CD4-positive, alpha-beta T cell (primary cell): ENCODE measurements around the gene PPP2R2B. TPM values are rescaled to one million over a fixed set of nuclear protein-coding genes. Genes with fewer than 3 reads are reported as not detected.

Experiments used
- ATAC-seq: fragments of 200-7000 bp; cut with Tn5 transposase; one replicate; pipeline ENCODE4 v1.10.0; 2022; ENCODE audit warnings: mild to moderate bottlenecking; ENCODE audit not compliant: poor library complexity
- CTCF ChIA-PET: fragments of 350-600 bp; sonication (Branson Sonifier 250); formaldehyde crosslinking; loops from one replicate; lab custom pipeline; 2021; ENCODE audit warnings: antibody characterized with exemption, inconsistent platforms; lab: Charles Lee
- POLR2A ChIA-PET: fragments of 350-600 bp; sonication (Branson Sonifier 250); formaldehyde crosslinking; loops from one replicate; lab custom pipeline; 2021; ENCODE audit warnings: antibody characterized with exemption, inconsistent platforms; lab: Charles Lee
- DNase-seq, 14 experiments: peaks; one replicate each; pipeline ENCODE4 v3.0.0-alpha.2; 2013 to 2020; ENCODE audit warnings: mixed read lengths in 2 of 14
- H3K27ac ChIP-seq, 2 donors: one replicate each; pipeline versions ENCODE4 v1.5.1 to v1.7.0; 2013; ENCODE audit warnings: low read length in 2 of 2, low read depth in 1 of 2, mild to moderate bottlenecking in 1 of 2
- H3K27me3 ChIP-seq, 2 experiments: 1 replicate in 1 of 2; 2 replicates in 1 of 2; pipeline versions ENCODE4 v1.6.1 to v1.7.0; 2013; ENCODE audit warnings: low read length in 2 of 2, control low read depth in 1 of 2, mild to moderate bottlenecking in 1 of 2, moderate library complexity in 1 of 2; ENCODE audit not compliant: insufficient read depth in 2 of 2, control insufficient read depth in 1 of 2
- H3K36me3 ChIP-seq: one replicate; pipeline ENCODE4 v1.6.1; 2013; ENCODE audit warnings: low read length, control low read depth; ENCODE audit not compliant: insufficient read depth
- H3K4me1 ChIP-seq: one replicate; pipeline ENCODE4 v1.6.1; 2013; ENCODE audit warnings: low read length, control low read depth; ENCODE audit not compliant: insufficient read depth
- H3K4me3 ChIP-seq: one replicate; pipeline ENCODE4 v1.5.1; 2013; ENCODE audit warnings: mild to moderate bottlenecking, low read length, moderate library complexity
- H3K9me3 ChIP-seq, 2 experiments: 1 replicate in 1 of 2; 2 replicates in 1 of 2; pipeline versions ENCODE4 v1.6.1 to v1.7.0; 2013; ENCODE audit warnings: low read length in 2 of 2, mild to moderate bottlenecking in 2 of 2, control low read depth in 1 of 2, moderate library complexity in 1 of 2; ENCODE audit not compliant: control insufficient read depth in 1 of 2, insufficient read depth in 1 of 2
- H3K27ac Mint-ChIP-seq: one replicate; pipeline ENCODE4 v1.8.0; 2020; ENCODE audit warnings: mixed read lengths
- H3K27me3 Mint-ChIP-seq: one replicate; pipeline ENCODE4 v1.8.0; 2021; ENCODE audit warnings: mixed read lengths
- H3K36me3 Mint-ChIP-seq: one replicate; pipeline ENCODE4 v1.8.0; 2021; ENCODE audit warnings: low read depth, mixed read lengths
- H3K4me1 Mint-ChIP-seq: one replicate; pipeline ENCODE4 v1.8.0; 2021; ENCODE audit warnings: low read depth, mixed read lengths
- H3K4me3 Mint-ChIP-seq: one replicate; pipeline ENCODE4 v1.8.0; 2020; ENCODE audit warnings: mild to moderate bottlenecking, mixed read lengths
- H3K9me3 Mint-ChIP-seq: one replicate; pipeline ENCODE4 v1.8.0; 2020; ENCODE audit warnings: mixed read lengths
- intact Hi-C, 2 experiments: fragments of 100-400 bp; cut with DNase I in 1 of 2; cut with micrococcal nuclease in 1 of 2; formaldehyde crosslinking; loops; one replicate each; pipeline versions ENCODE4 v1.15.1 to v1.9.0; 2023 to 2025; cut with DNase I, micrococcal nuclease
- total RNA-seq, 174 experiments: library from RNA in 2 of 174; stranded (reverse) in 2 of 174; gene quantifications; one replicate each; pipeline ENCODE4 v1.2.3 and lab custom pipeline; 2021 to 2026
- TF ChIP-seq, protein P1 (sequence below): fragments of 200-600 bp; IDR thresholded peaks from one replicate; pipeline ENCODE4 v1.8.0; 2022; ENCODE audit warnings: antibody characterized with exemption, mild to moderate bottlenecking

The PPP2R2B gene
- total RNA-seq, 2 experiments from 2014 or later = 4.1 to 4.2 TPM

- Histone ChIP-seq H3K27me3 (no peaks in the 10 kb centered on the region), H3K4me3 (no peak overlapping the region), H3K36me3 (no peaks in the 10 kb centered on the region), H3K9me3 (no peaks in the 10 kb centered on the region), H3K27ac (no peak overlapping the region), H3K4me1 (no peaks in the 10 kb centered on the region)
- intact Hi-C loops = no loop called here
- TF ChIP-seq, protein P1, sequence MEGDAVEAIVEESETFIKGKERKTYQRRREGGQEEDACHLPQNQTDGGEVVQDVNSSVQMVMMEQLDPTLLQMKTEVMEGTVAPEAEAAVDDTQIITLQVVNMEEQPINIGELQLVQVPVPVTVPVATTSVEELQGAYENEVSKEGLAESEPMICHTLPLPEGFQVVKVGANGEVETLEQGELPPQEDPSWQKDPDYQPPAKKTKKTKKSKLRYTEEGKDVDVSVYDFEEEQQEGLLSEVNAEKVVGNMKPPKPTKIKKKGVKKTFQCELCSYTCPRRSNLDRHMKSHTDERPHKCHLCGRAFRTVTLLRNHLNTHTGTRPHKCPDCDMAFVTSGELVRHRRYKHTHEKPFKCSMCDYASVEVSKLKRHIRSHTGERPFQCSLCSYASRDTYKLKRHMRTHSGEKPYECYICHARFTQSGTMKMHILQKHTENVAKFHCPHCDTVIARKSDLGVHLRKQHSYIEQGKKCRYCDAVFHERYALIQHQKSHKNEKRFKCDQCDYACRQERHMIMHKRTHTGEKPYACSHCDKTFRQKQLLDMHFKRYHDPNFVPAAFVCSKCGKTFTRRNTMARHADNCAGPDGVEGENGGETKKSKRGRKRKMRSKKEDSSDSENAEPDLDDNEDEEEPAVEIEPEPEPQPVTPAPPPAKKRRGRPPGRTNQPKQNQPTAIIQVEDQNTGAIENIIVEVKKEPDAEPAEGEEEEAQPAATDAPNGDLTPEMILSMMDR = no peak
- ChIA-PET CTCF (no interaction called here), POLR2A (no interaction called here)
- ATAC-seq = no peak
- no peak for DNase-seq
- no peak overlapping the region for H3K4me3 Mint-ChIP-seq
- H3K9me3 Mint-ChIP-seq = no peaks in the 10 kb centered on the region
- H3K4me1 Mint-ChIP-seq = peaks cover 12% of the 10 kb centered on the region
- H3K27me3 Mint-ChIP-seq = no peaks in the 10 kb centered on the region
- H3K27ac Mint-ChIP-seq = no peak overlapping the region
- H3K36me3 Mint-ChIP-seq = no peaks in the 10 kb centered on the region
Observed at GRCh38 chr5:146797658-146798057, 80.9 kb downstream of the PPP2R2B start.

- H3K27ac ChIP-seq = no peak overlapping the region
Observed at GRCh38 chr5:146796911-146797310, 81.6 kb downstream of the PPP2R2B start.

GRCh38 chr5:146796144-146796543 is 82.4 kb downstream of the PPP2R2B start:
- no peak overlapping the region for H3K27ac ChIP-seq
- H3K27ac Mint-ChIP-seq = no peak overlapping the region

More at GRCh38 chr5:146796911-146797310, 81.6 kb downstream of the PPP2R2B start:
- TF ChIP-seq, protein P1 = no peak
- Mint-ChIP-seq H3K27ac (no peak overlapping the region), H3K36me3 (no peaks in the 10 kb centered on the region), H3K4me1 (peaks cover 12% of the 10 kb centered on the region), H3K9me3 (no peaks in the 10 kb centered on the region), H3K4me3 (no peak overlapping the region), H3K27me3 (no peaks in the 10 kb centered on the region)
- intact Hi-C loops = no loop called here
- Histone ChIP-seq H3K27me3 (no peaks in the 10 kb centered on the region), H3K9me3 (no peaks in the 10 kb centered on the region), H3K4me1 (no peaks in the 10 kb centered on the region), H3K36me3 (no peaks in the 10 kb centered on the region), H3K4me3 (no peak overlapping the region)
- ATAC-seq = no peak
- POLR2A ChIA-PET = interaction anchor here (0.8 kb wide), 1 partner anchor 12 kb away, joined by 3 read pairs; no protein-coding TSS in a partner anchor
- CTCF ChIA-PET = no interaction called here
- no peak for DNase-seq

More at GRCh38 chr5:146796144-146796543, 82.4 kb downstream of the PPP2R2B start:
- ChIA-PET POLR2A (interaction anchor here (0.8 kb wide), 1 partner anchor 11 kb away, joined by 3 read pairs; no protein-coding TSS in a partner anchor), CTCF (interaction anchor here (1.2 kb wide), 1 partner anchor 23 kb away, joined by 3 read pairs; no protein-coding TSS in a partner anchor)
- Histone ChIP-seq H3K36me3 (no peaks in the 10 kb centered on the region), H3K4me1 (no peaks in the 10 kb centered on the region), H3K9me3 (no peaks in the 10 kb centered on the region), H3K4me3 (no peak overlapping the region), H3K27me3 (no peaks in the 10 kb centered on the region)
- Mint-ChIP-seq H3K4me3 (no peak overlapping the region), H3K9me3 (no peaks in the 10 kb centered on the region), H3K27me3 (no peaks in the 10 kb centered on the region), H3K4me1 (peaks cover 12% of the 10 kb centered on the region), H3K36me3 (no peaks in the 10 kb centered on the region)
- intact Hi-C loops = no loop called here
- TF ChIP-seq, protein P1 = no peak
- DNase-seq = no peak
- no peak for ATAC-seq
